ENCODE data around the gene SORL1. TPM values are rescaled to one million over a fixed set of nuclear protein-coding genes. Genes with fewer than 3 reads are reported as not detected.

SORL1 gene
- total RNA-seq, 2 experiments from 2014 or later, result 179 to 195 TPM

- Mint-ChIP-seq H3K9me3 (no peaks in the 10 kb centered on the region), H3K27ac (no peak overlapping the region), H3K4me1 (peaks cover 28% of the 10 kb centered on the region), H3K27me3 (peaks cover 7% of the 10 kb centered on the region), H3K4me3 (no peak overlapping the region), H3K36me3 (no peaks in the 10 kb centered on the region)
- DNase-seq (no peak), ATAC-seq (ENCODE audit: low read depth) (no peak)
- POLR2A ChIA-PET, result no interaction called here
Measured at GRCh38 chr11:121654259-121654842, 202.2 kb downstream of the SORL1 start.

- POLR2A ChIA-PET, result no interaction called here
Measured at GRCh38 chr11:121654843-121655536, 202.9 kb downstream of the SORL1 start.

GRCh38 chr11:121655537-121656327 lies 203.6 kb downstream of the SORL1 start:
- POLR2A ChIA-PET, result no interaction called here
- peaks cover 17% of the 10 kb centered on the region for H3K4me1 Mint-ChIP-seq
- H3K9me3 Mint-ChIP-seq, result no peaks in the 10 kb centered on the region
- H3K4me3 Mint-ChIP-seq, result peak overlapping the region; percentile 79
- no peaks in the 10 kb centered on the region for H3K36me3 Mint-ChIP-seq
- ATAC-seq (ENCODE audit: low read depth) (peak; percentile 88), DNase-seq (peak; percentile 82)
- H3K27me3 Mint-ChIP-seq, result peaks cover 7% of the 10 kb centered on the region
- peak overlapping the region; percentile 53 for H3K27ac Mint-ChIP-seq

More at GRCh38 chr11:121654843-121655536, 202.9 kb downstream of the SORL1 start:
- Mint-ChIP-seq H3K4me1 (peaks cover 24% of the 10 kb centered on the region), H3K27me3 (peaks cover 7% of the 10 kb centered on the region), H3K9me3 (no peaks in the 10 kb centered on the region), H3K27ac (no peak overlapping the region), H3K36me3 (no peaks in the 10 kb centered on the region), H3K4me3 (peak overlapping the region; percentile 79)
- DNase-seq (no peak), ATAC-seq (ENCODE audit: low read depth) (no peak)

- ATAC-seq (ENCODE audit: low read depth) (no peak), DNase-seq (no peak)
- H3K27me3 Mint-ChIP-seq, result peaks cover 10% of the 10 kb centered on the region
- POLR2A ChIA-PET, result no interaction called here
- H3K4me1 Mint-ChIP-seq, result peaks cover 9% of the 10 kb centered on the region
- H3K36me3 Mint-ChIP-seq, result no peaks in the 10 kb centered on the region
- no peaks in the 10 kb centered on the region for H3K9me3 Mint-ChIP-seq
- peak overlapping the region; percentile 79 for H3K4me3 Mint-ChIP-seq
- H3K27ac Mint-ChIP-seq, result no peak overlapping the region
Measured at GRCh38 chr11:121656328-121657090, 204.4 kb downstream of the SORL1 start.

GRCh38 chr11:121657146-121657545 lies 205.0 kb downstream of the SORL1 start:
- POLR2A ChIA-PET, result no interaction called here
- H3K4me1 Mint-ChIP-seq, result peaks cover 9% of the 10 kb centered on the region
- H3K27ac Mint-ChIP-seq, result no peak overlapping the region
- no peak for DNase-seq
- no peaks in the 10 kb centered on the region for H3K9me3 Mint-ChIP-seq
- no peak overlapping the region for H3K4me3 Mint-ChIP-seq
- no peaks in the 10 kb centered on the region for H3K36me3 Mint-ChIP-seq
- ATAC-seq (ENCODE audit: low read depth), result no peak
- peaks cover 10% of the 10 kb centered on the region for H3K27me3 Mint-ChIP-seq

GRCh38 chr11:121659811-121660210 lies 207.7 kb downstream of the SORL1 start:
- ATAC-seq (ENCODE audit: low read depth), result no peak
- Mint-ChIP-seq H3K27me3 (peaks cover 12% of the 10 kb centered on the region), H3K9me3 (no peaks in the 10 kb centered on the region), H3K4me3 (no peak overlapping the region), H3K4me1 (peaks cover 9% of the 10 kb centered on the region), H3K36me3 (no peaks in the 10 kb centered on the region), H3K27ac (no peak overlapping the region)
- POLR2A ChIA-PET, result no interaction called here
- DNase-seq, result no peak

- ATAC-seq (ENCODE audit: low read depth) (no peak), DNase-seq (no peak)
- no peaks in the 10 kb centered on the region for H3K9me3 Mint-ChIP-seq
- H3K4me3 Mint-ChIP-seq, result no peak overlapping the region
- H3K27ac Mint-ChIP-seq, result no peak overlapping the region
- peaks cover 6% of the 10 kb centered on the region for H3K27me3 Mint-ChIP-seq
- POLR2A ChIA-PET, result no interaction called here
- no peaks in the 10 kb centered on the region for H3K4me1 Mint-ChIP-seq
- H3K36me3 Mint-ChIP-seq, result no peaks in the 10 kb centered on the region
Measured at GRCh38 chr11:121661880-121662486, 209.9 kb downstream of the SORL1 start.

GRCh38 chr11:121664144-121664543 lies 212.0 kb downstream of the SORL1 start:
- no peaks in the 10 kb centered on the region for H3K4me1 Mint-ChIP-seq
- ATAC-seq (ENCODE audit: low read depth) (no peak), DNase-seq (no peak)
- H3K27me3 Mint-ChIP-seq, result peaks cover 6% of the 10 kb centered on the region
- H3K4me3 Mint-ChIP-seq, result no peak overlapping the region
- no peaks in the 10 kb centered on the region for H3K9me3 Mint-ChIP-seq
- POLR2A ChIA-PET, result no interaction called here
- H3K27ac Mint-ChIP-seq, result no peak overlapping the region
- no peaks in the 10 kb centered on the region for H3K36me3 Mint-ChIP-seq

GRCh38 chr11:121665206-121665838 lies 213.2 kb downstream of the SORL1 start:
- Mint-ChIP-seq H3K27ac (no peak overlapping the region), H3K27me3 (peaks cover 8% of the 10 kb centered on the region), H3K4me3 (no peak overlapping the region), H3K4me1 (no peaks in the 10 kb centered on the region), H3K9me3 (no peaks in the 10 kb centered on the region), H3K36me3 (no peaks in the 10 kb centered on the region)
- ATAC-seq (ENCODE audit: low read depth), result no peak
- POLR2A ChIA-PET, result no interaction called here
- no peak for DNase-seq

- Mint-ChIP-seq H3K4me3 (no peak overlapping the region), H3K36me3 (no peaks in the 10 kb centered on the region), H3K4me1 (no peaks in the 10 kb centered on the region), H3K9me3 (no peaks in the 10 kb centered on the region), H3K27me3 (peaks cover 5% of the 10 kb centered on the region), H3K27ac (no peak overlapping the region)
- POLR2A ChIA-PET, result no interaction called here
- DNase-seq (no peak), ATAC-seq (ENCODE audit: low read depth) (no peak)
Measured at GRCh38 chr11:121667836-121668235, 215.7 kb downstream of the SORL1 start.

- DNase-seq (no peak), ATAC-seq (ENCODE audit: low read depth) (no peak)
Measured at GRCh38 chr11:121669422-121669821, 217.3 kb downstream of the SORL1 start.

GRCh38 chr11:121670266-121670665 lies 218.2 kb downstream of the SORL1 start:
- ATAC-seq (ENCODE audit: low read depth) (no peak), DNase-seq (no peak)
- Mint-ChIP-seq H3K27ac (no peak overlapping the region), H3K9me3 (no peaks in the 10 kb centered on the region), H3K36me3 (no peaks in the 10 kb centered on the region), H3K4me1 (no peaks in the 10 kb centered on the region), H3K27me3 (peaks cover 3% of the 10 kb centered on the region), H3K4me3 (no peak overlapping the region)
- POLR2A ChIA-PET, result no interaction called here

More at GRCh38 chr11:121669422-121669821, 217.3 kb downstream of the SORL1 start:
- Mint-ChIP-seq H3K9me3 (no peaks in the 10 kb centered on the region), H3K27me3 (peaks cover 3% of the 10 kb centered on the region), H3K27ac (no peak overlapping the region), H3K36me3 (no peaks in the 10 kb centered on the region), H3K4me3 (no peak overlapping the region), H3K4me1 (no peaks in the 10 kb centered on the region)
- POLR2A ChIA-PET, result no interaction called here
